T-helper 1 cell treated with Interleukin-12 subunit alpha and Interleukin-12 subunit beta and Interleukin-4 antibody, amounts not matched to agents 30 ng/mL and 1 ng/mL, for 36 hours (primary cell): Measurements from ENCODE around the gene SIGLEC6. TPM values are rescaled to one million over a fixed set of nuclear protein-coding genes. Genes with fewer than 3 reads are reported as not detected.

Experiments used
- intact Hi-C: fragments of 100-400 bp; cut with micrococcal nuclease; formaldehyde crosslinking; loops from one replicate; pipeline ENCODE4 v1.15.1; 2024
- total RNA-seq: library from RNA; stranded (reverse); gene quantifications from 2 replicates; pipeline ENCODE4 v1.2.3, GENCODE V29; 2022

The SIGLEC6 gene
- total RNA-seq = 0.34 and 2.9 TPM in 2 replicates

DNA sequence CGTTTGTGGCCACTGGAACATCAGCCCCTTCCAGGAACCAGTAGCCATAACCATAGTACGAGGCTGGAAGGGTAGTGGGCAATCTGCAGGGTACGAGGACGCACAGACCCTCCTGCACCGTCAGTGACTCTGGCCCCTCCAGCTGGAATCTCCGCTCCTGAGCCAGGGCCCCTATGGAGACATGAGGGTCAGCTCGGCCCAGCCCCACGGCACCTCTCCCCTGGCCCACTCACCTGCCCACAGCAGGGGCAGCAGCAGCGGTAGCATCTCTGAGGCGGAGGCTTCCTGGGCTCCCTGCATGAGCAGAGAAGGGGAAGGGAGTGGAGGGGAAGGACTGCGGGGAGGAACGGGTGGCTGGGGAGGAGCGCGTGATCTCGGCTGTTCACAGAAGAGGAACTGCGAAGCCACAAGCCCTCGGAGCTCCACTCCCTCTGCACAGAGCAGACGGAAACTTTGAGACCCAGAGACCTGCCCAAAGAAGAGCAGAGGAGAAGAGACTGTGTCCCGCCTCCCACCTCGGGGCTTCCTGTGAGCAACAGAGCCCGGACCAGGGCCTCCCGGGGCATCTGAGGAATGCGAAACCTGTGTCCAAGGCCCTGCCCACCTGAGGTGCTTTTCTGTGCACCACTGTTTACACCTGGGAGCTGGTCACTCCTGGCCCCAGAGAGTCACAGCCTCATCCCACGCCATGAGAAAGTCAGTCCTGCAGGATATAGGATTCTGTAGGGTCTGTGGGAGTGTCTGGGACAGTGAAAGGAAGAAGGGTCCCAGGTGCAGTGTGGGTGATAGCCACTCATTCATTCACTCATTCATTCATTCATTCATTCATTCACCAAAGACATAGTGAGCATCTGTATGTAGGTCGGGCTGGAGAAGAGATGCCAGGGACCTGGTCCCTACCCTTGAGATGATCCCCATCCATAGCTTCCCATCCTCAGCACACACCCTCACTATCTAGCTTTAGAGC is at the start of gene SIGLEC6:
SIGLEC6 (minus strand) TSS at position 322 of the 967 bp plus-strand sequence; CDS start at position 300, 22 bp downstream.
- intact Hi-C loops = no loop called here

DNA sequence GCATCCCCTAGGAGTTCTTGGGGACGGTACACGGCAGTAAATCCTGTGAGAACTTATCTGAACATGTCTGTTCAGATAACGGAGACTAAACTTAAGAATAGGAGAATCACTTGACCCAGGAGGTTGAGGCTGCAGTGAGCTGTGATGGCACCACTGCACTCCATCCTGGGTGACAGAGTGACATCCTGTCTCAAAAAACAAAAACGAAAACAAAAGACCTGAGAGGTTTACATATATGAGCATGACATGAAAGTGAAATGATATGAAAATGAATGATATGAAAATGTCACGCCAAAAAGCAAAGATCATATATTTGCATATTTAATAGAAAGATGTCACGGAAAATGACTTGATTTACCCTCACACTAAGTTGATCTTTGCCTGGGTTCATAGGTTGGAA is 45.4 kb upstream of the SIGLEC6 start:
- intact Hi-C loops = loop anchor here (10.0 kb wide), 1 partner anchor 1618 kb away; the partner anchor contains the start of gene ZNF665

DNA sequence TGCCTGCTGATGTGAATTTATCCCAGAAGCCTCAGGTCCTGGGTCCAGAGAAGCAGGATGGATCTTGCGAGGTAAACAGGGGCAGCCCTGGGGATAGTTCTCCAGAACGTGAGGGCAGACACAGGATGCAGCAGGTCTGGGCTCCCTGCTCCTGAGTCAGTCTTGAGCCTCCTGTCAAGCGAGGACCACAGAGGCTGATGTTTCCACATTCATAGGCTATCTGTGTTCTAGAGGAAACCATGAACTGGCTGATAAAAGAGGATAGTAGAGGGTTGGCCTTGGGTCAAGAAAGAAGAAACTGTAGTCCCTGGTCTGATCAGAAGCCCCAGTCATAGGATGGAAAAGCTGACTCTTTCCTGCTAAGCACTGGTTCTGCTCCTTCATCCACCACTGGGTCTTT is 41.9 kb upstream of the SIGLEC6 start:
- intact Hi-C loops = loop anchor here (10.0 kb wide), 1 partner anchor 1621 kb away; the partner anchor contains the start of gene ZNF665

DNA sequence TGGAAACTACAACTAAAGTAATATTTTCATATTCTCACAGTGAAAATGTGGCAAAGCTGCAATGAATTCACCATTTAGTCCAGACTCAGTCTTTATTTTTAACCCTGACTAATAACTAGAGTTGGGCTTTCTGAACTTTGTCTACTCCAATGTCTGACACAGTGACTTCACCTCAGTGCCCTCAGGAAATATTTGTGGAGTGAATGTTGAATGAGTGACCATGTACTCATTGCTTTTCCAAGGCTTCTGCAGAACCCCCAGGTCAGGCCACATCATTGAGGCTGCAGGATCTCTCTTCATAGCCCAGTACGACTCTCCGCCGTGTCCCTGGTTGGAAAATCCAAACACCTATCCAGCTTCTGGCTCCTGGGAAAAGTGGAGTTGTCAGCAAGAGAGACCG is 41.4 kb upstream of the SIGLEC6 start:
- intact Hi-C loops = loop anchor here (10.0 kb wide), 1 partner anchor 1622 kb away; the partner anchor contains the start of gene ZNF665

DNA sequence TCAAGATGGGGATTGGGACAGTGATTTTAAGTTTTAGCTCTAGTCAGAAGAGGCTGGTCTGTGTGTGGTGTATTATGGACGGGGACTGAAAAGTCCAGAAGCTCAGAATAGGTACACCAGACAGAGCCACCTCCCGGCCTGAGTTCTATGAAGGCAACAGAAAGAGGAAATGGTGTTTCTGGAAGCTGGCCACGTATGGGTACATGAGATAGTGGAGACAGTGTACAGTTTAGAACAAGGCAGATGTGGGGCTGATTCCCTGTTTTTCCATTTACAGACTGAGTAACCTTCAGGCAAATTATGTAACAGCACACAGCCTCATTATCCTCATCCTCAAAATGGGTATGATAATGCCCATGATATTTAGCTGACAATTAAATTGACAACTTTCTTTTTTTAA is 40.9 kb upstream of the SIGLEC6 start:
- intact Hi-C loops = loop anchor here (10.0 kb wide), 1 partner anchor 1622 kb away; the partner anchor contains the start of gene ZNF665

DNA sequence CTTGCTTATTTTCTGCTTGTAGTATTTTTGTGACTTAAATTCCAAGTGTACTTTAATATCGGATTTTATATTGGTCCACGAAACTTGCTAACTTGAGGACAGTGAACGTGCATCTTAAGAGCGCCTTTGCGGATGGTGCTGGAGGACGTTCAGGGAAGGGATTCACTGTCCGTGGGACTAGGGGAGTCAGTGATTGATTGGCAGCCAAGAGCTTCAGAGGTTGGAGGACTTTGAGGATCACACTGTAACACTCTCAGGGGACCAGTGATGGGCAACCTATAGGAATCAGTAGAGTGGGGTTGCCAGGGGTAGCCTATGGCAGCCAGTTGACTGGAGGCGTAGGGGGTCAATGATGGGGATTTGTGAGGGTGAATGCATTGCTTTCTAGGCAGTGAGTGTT is 40.1 kb upstream of the SIGLEC6 start:
- intact Hi-C loops = loop anchor here (1.0 to 10.0 kb wide), 2 partner anchors 23 to 1623 kb away; partner anchors contain the start of gene ZNF665

DNA sequence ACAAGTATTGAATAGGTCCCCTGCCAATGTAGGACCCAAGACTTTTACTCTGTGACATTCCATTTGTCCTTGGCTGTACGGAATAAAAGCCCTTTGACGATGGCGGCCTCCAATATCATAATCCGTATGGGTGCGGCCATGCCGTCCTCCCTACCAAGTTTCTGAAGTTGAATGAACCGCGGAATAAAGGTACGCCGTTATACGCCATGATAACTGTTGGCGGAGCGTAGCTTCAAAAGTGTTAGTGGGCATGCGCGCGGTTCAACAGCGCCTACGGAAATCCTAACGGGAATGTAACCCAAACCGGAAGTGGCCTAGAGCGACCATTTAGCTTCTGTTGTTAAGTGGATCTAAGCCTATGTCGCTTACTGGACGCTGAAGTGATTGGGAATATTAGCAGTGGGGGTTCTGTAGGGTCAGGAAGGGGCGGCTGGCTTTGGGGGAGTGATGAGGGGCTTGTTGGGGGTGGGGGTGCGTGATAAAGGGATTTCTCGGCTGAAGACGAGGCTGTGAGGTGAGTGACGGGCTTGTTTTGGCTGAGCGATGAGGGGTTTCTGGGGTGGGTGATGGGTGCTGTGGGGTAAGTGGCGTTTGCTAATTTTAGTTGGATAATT is 39.6 kb upstream of the SIGLEC6 start, which contains the start of gene ZNF175:
ZNF175 (plus strand) TSS at position 322 of the 614 bp plus-strand sequence. CDS start 2,047 bp downstream, outside the sequence.
- intact Hi-C loops = loop anchor here (1.0 to 10.0 kb wide), 2 partner anchors 23 to 1624 kb away; partner anchors contain the start of gene ZNF665

DNA sequence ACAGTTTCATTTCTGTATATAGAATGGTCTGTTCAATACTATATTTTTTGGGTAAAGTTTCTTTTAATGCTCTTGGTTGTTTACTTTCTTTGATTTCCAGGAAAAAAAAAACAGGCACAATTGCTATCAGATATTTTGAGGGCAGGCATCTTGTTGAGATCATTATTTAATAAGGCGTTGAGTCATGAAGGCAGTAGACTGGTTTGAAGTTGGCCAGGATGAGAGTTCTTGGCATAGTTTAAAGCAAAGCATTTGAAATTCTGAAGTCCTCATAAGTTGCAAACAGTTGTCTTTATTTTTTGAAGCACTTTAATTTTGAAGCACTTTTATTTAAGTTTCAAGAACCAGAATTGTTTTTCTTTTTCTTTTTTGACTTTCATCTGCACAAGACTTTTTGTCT is 37.0 kb upstream of the SIGLEC6 start:
- intact Hi-C loops = no loop called here

DNA sequence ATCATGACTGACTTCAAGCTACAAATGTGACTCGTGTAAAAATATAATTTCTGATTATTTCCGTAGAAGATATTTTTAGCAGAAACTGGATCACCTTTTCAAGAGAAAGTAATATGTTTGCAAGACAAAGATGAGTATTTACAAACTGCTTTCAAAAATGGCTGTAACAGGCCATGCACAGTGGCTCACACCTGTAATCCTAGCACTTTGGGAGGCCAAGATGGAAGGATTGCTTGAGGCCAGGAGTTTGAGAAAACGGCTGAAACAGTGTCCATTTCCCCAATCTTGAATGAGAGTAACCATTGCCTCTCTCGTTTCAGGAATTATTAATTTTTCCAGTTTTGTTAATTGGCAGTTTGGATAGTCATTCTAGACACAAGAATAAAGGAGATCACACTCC is 36.1 kb upstream of the SIGLEC6 start:
- intact Hi-C loops = no loop called here

DNA sequence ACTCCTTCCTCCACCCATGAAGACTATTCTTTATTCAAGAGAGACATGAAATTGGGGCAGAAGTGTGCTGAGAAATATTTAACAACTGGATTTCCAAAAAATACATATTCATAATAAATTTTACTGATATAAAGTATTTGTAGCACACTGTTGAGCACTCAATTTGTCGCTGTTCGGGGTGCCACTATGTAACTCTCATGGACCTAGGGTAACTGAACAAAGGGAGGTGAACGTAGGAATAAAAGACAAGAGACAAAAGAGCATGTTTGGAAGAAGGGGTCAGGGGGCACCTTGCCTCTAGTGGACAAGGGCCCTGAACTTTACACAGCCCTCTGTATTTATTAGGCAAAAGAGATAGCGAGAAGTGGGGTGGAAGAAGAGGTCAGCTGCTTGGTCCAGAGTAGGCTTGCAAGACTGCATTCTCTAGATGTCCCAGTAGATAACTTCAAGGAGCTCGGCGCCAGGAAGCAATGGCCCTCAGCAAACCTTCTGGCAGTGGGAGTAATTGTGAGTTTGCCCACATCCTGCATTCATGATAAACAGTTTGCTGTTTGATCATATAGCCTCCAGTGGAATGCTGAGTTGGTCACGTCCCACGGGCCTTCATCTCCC is 35.1 kb upstream of the SIGLEC6 start:
- intact Hi-C loops = no loop called here

DNA sequence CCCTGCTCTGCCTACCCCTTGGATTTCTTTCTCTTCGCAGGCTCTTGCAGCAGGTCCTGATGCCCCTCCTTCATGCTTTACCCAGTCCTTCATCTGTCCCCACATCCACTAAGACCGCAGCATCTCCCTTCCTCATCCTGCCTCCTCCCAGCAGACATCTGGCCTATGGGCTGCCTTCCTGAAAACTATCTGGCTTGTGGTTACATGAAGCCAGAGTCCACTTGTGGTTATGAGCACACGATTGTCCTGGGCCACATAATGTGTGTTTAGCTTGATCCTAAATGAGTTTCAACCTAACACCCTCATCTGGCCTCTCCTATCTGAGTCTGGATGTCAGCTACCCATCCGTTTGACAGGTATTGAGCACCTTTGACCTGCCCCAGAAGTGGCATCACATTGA is 34.1 kb upstream of the SIGLEC6 start:
- intact Hi-C loops = no loop called here

DNA sequence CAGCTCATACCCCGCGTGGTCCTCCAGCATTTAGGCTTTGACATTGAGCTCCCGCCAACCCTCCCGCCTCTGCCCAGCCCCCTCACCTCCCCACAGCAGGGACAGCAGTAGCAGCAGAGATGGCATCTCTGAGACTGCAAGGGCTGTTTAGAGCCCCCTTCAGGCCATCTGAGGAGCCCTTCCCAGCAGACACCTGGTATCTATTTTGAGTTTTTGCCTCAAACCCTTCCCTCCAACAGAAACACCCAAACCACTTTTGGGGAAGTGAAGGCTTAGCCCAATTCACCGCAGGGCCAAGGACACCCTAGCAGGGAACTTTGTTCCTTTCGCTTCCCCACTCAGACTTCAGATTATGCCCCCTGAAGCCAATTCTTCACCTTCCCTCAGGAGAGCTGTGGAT is 33.3 kb upstream of the SIGLEC6 start:
- intact Hi-C loops = no loop called here

DNA sequence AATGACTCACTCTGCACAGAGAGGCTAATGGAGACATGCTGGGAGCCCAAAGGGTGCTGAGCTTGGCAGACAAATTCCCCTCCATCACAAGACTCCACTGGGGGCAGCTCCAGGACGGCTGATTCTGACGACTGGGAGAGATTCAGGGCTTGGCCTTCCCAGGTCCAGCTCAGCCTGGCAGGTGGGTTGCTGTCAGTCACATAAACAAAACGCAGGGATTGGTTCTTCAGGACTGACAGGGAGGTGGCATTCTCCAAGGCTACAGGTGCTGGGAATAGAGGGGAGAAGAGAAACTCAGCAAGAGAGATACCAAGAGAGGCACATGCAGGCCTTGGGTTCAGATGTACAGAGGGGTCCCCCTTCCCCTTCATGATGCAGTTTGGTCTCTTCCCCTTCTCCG is 28.9 kb upstream of the SIGLEC6 start:
- intact Hi-C loops = no loop called here

DNA sequence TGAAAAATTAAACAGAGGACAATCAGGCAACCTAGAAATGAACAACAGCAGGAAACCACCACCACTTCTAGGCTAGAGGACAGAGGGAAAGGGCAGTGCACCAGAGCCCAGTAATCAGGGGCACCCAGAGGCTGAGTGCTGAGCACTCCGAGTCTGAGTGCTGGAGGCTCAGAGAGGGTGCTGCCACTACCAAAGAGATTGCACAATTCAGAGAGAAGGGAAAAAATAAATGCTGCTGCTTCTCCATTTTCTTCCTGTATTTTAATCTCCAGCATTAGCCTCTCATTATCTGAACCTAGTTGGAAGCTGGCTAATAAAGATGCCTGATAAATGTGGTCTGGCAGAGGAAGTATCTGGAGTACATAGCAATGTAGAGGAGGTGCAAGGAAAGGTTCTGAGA is 27.8 kb upstream of the SIGLEC6 start:
- intact Hi-C loops = no loop called here

DNA sequence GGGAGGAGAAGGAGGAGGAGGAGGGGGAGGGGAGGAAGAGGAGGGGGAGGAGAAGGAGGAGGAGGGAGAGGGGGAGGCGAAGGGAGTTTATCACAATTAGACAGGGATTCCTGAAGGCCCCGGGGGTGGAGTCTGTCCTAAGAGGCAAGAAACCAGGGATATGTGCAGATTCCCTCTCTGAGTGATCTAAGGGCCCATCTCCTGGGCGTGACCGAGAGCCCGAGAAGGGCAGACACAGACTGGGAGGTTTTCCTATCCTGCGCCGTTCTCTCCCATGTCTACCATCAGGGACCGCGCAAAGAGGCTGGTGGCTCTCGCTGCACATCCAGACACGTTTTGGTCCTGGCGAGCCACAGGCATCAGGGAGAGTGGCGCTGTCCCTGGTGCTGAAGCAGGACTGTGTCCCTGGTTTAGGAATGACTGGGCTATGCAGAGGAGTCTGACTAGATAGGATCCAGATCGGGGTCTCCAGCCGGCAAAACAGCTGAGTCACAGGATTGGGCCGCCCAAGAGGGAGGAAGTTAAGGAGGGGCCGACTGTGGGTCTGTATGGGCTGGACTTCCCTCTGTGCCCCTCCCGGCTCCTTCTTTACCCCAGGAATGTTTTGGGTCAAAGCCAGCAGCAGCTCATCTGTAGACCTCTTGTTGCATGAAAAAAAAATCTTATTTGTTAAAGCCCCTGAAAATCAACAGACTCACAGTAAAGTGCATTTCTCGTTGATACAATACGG is 21.7 kb upstream of the SIGLEC6 start:
- intact Hi-C loops = no loop called here

DNA sequence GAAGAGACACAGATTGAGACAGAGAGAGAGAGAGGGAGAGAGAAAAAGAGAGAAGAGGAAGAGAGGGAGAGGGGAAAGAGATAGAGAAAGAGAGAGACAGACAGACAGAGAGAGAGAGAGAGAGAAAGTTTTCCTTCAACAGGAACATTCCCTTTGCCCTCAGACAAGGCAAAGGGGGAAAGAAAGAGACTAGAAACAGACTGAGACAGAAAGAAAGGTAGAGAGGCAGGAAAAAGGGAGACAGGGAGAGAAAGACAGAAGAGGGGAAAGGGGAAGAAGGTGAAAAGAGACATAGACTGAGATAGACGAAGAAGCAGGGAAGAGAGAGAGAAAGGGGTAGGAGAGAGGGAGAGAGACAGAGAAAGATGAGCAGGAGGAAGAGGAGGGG is 21.1 kb upstream of the SIGLEC6 start:
- intact Hi-C loops = no loop called here

DNA sequence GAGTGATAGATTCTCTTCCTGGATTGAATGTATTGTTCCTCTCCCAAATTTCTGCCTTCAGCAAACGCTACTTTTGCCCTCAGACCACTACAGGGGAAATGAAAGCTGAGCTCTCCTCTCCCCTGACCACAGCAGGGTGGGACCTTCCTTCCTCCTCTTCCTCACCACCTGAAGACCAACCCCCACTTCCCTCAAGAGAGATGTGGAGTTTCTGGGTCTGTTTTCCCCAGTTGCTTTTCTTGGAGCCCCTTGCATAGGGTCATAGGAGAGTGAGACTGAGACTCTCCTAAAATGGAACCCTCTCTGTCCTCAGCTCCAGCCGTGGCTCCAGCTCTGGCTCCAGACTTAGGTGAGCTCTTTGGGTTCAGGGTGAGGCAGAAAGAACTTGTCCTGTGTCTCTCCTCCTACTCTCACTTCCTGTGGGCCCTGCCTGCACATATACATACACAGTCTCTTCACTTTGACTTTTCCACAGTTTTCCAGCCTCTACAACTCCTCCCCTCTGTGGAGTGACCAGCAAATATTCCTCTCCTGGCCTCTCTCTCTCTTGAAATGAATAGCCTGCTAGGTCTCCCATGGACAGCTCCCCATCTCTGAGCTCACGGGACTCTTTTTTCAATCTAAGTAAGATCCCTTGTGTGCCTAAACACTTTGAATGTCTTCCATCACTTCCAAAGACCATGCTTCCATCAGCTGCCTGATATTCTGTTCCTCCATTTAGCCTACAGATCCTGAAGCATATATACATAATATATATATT is 20.4 kb upstream of the SIGLEC6 start:
- intact Hi-C loops = no loop called here

DNA sequence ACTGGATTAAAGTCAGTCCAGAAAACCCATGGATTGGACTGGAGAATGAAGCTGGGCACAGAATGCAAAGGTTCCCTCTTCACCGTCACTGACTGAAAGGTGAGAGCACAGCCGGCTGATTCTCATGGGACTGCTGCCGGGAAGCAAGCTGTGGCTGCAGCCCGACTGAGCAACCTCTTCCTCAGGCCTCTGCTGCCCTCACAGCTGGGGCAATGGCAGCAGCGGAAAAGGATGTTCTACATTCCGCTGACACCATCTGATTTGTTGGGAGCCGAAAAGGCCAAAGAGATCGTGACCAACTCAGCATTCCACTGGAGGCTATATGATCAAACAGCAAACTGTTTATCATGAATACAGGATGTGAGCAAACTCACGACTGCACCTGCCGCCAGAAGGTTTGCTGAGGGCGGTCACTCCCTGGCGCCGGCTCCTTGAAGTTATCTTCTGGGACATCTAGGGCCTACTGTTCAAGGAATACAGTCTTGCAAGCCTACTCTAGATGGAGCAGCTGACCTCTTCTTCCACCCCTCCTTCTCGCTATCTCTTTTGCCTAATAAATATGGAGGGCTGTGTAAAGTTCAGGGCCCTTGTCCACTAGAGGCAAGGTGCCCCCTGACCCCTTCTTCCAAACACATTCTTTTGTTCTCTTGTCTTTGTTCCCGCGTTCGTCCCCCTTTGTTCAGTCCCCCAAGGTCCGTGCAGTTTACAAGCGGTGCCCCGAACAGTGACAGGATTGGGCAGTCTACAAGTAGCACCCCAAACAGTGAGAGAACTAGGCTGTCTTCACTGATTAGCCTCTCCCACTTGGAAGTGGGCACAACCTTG is 19.6 kb upstream of the SIGLEC6 start:
- intact Hi-C loops = no loop called here
